ENCODE data around the gene GPAM. TPM values are rescaled to one million over a fixed set of nuclear protein-coding genes. Genes with fewer than 3 reads are reported as not detected.

The GPAM gene
- total RNA-seq, 1 donor from 2014 or later, result 9.4 TPM

GRCh38 chr10:112168733-112169132 is 14.8 kb downstream of the GPAM start:
- no peak for DNase-seq (ENCODE audit: low read depth)
- no peaks in the 10 kb centered on the region for H3K36me3 ChIP-seq (ENCODE audit: control insufficient read depth, insufficient read depth, low read length)
- no peak for TF ChIP-seq CTCF (IDR thresholded peaks at IDR 0.05; ENCODE audit: insufficient read depth, low read length, poor library complexity, severe bottlenecking)
- H3K4me3 ChIP-seq (ENCODE audit: low read depth, low read length), result no peak overlapping the region
- no peaks in the 10 kb centered on the region for H3K27me3 ChIP-seq (ENCODE audit: control insufficient read depth, insufficient read depth, low read length)

GRCh38 chr10:112166800-112167199 is 16.8 kb downstream of the GPAM start:
- no peak for TF ChIP-seq CTCF (IDR thresholded peaks at IDR 0.05; ENCODE audit: insufficient read depth, low read length, poor library complexity, severe bottlenecking)

GRCh38 chr10:112161757-112162518 is 21.6 kb downstream of the GPAM start:
- Histone ChIP-seq H3K27me3 (ENCODE audit: control insufficient read depth, insufficient read depth, low read length) (no peaks in the 10 kb centered on the region), H3K4me3 (ENCODE audit: low read depth, low read length) (no peak overlapping the region), H3K36me3 (ENCODE audit: control insufficient read depth, insufficient read depth, low read length) (no peaks in the 10 kb centered on the region)
- no peak for DNase-seq (ENCODE audit: low read depth)
- TF ChIP-seq CTCF (IDR thresholded peaks at IDR 0.05; ENCODE audit: insufficient read depth, low read length, poor library complexity, severe bottlenecking), result no peak

More at GRCh38 chr10:112166800-112167199, 16.8 kb downstream of the GPAM start:
- DNase-seq (ENCODE audit: low read depth), result no peak
- Histone ChIP-seq H3K4me3 (ENCODE audit: low read depth, low read length) (no peak overlapping the region), H3K36me3 (ENCODE audit: control insufficient read depth, insufficient read depth, low read length) (no peaks in the 10 kb centered on the region), H3K27me3 (ENCODE audit: control insufficient read depth, insufficient read depth, low read length) (no peaks in the 10 kb centered on the region)

GRCh38 chr10:112160834-112161233 is 22.7 kb downstream of the GPAM start:
- no peak for TF ChIP-seq CTCF (IDR thresholded peaks at IDR 0.05; ENCODE audit: insufficient read depth, low read length, poor library complexity, severe bottlenecking)
- Histone ChIP-seq H3K36me3 (ENCODE audit: control insufficient read depth, insufficient read depth, low read length) (no peaks in the 10 kb centered on the region), H3K4me3 (ENCODE audit: low read depth, low read length) (no peak overlapping the region), H3K27me3 (ENCODE audit: control insufficient read depth, insufficient read depth, low read length) (no peaks in the 10 kb centered on the region)
- no peak for DNase-seq (ENCODE audit: low read depth)

- TF ChIP-seq CTCF (IDR thresholded peaks at IDR 0.05; ENCODE audit: insufficient read depth, low read length, poor library complexity, severe bottlenecking), result no peak
- DNase-seq (ENCODE audit: low read depth), result no peak
These were observed 24.1 kb downstream of the GPAM start for GRCh38 chr10:112159469-112159868.

More at GRCh38 chr10:112159469-112159868, 24.1 kb downstream of the GPAM start:
- H3K27me3 ChIP-seq (ENCODE audit: control insufficient read depth, insufficient read depth, low read length), result no peaks in the 10 kb centered on the region
- no peaks in the 10 kb centered on the region for H3K36me3 ChIP-seq (ENCODE audit: control insufficient read depth, insufficient read depth, low read length)
- no peak overlapping the region for H3K4me3 ChIP-seq (ENCODE audit: low read depth, low read length)

Data from kidney epithelial cell (primary cell).